OCI-LY1 (cell line): ENCODE data around the gene DGKG.

ENCODE experiments used
- H2AFZ ChIP-seq: fragments of 200-600 bp; sonication (generic), shearing (Covaris generic); 2 replicates; pipeline ENCODE4 v1.6.0; 2014; ENCODE audit warnings: antibody characterized with exemption, mild to moderate bottlenecking, low read length
- H3F3A ChIP-seq: fragments of 200-600 bp; sonication (generic), shearing (Covaris generic); 2 replicates; pipeline ENCODE4 v1.6.0; 2014; ENCODE audit warnings: mild to moderate bottlenecking, antibody characterized with exemption, low read length, moderate library complexity; ENCODE audit not compliant: insufficient read depth
- H3K27ac ChIP-seq: fragments of 200-600 bp; sonication (generic); 2 replicates; pipeline ENCODE4 v1.5.1; 2014; ENCODE audit warnings: low read length, mixed run types, mild to moderate bottlenecking, low read depth; ENCODE audit not compliant: poor library complexity, severe bottlenecking
- H3K27me3 ChIP-seq: fragments of 200-600 bp; sonication (generic); 2 replicates; pipeline ENCODE4 v1.6.0; 2014; ENCODE audit warnings: antibody characterized with exemption, mild to moderate bottlenecking, low read length, moderate library complexity; ENCODE audit not compliant: insufficient read depth
- H3K36me3 ChIP-seq: fragments of 200-600 bp; sonication (generic); 2 replicates; pipeline ENCODE4 v1.6.1; 2014; ENCODE audit warnings: mild to moderate bottlenecking, antibody characterized with exemption, low read length, moderate library complexity, mixed read lengths; ENCODE audit not compliant: insufficient read depth
- H3K4me1 ChIP-seq: fragments of 200-600 bp; sonication (generic); 2 replicates; pipeline ENCODE4 v1.5.1; 2014; ENCODE audit warnings: mild to moderate bottlenecking, low read length, moderate library complexity; ENCODE audit not compliant: insufficient read depth, severe bottlenecking
- H3K4me2 ChIP-seq: fragments of 200-600 bp; sonication (generic), shearing (Covaris generic); 2 replicates; pipeline ENCODE4 v1.6.1; 2014; ENCODE audit warnings: low read length
- H3K4me3 ChIP-seq: fragments of 200-600 bp; sonication (generic); 2 replicates; pipeline ENCODE4 v1.5.1; 2014; ENCODE audit warnings: low read length, low read depth, mild to moderate bottlenecking, mixed read lengths; ENCODE audit not compliant: poor library complexity, severe bottlenecking
- H3K79me2 ChIP-seq: fragments of 200-600 bp; shearing (Covaris generic); 2 replicates; pipeline ENCODE4 v1.6.1; 2016; ENCODE audit warnings: mixed run types, low read length, mixed read lengths; ENCODE audit not compliant: insufficient read depth
- H3K9ac ChIP-seq: fragments of 200-600 bp; sonication (generic), shearing (Covaris generic); 2 replicates; pipeline ENCODE4 v1.6.1; 2014; ENCODE audit warnings: mild to moderate bottlenecking, low read length, mixed read lengths
- H3K9me2 ChIP-seq: fragments of 200-600 bp; sonication (generic), shearing (Covaris generic); 2 replicates; pipeline ENCODE4 v1.6.1; 2014; ENCODE audit warnings: low read depth, mild to moderate bottlenecking, low read length, mixed read lengths
- H3K9me3 ChIP-seq: fragments of 200-600 bp; shearing (Covaris generic); 2 replicates; pipeline ENCODE4 v1.6.1; 2014; ENCODE audit warnings: low read length, mixed read lengths
- H4K20me1 ChIP-seq: fragments of 200-600 bp; sonication (generic), shearing (Covaris generic); 2 replicates; pipeline ENCODE4 v1.6.0; 2016; ENCODE audit warnings: mild to moderate bottlenecking, low read length; ENCODE audit not compliant: insufficient read depth
- CTCF ChIP-seq: fragments of 200-600 bp; sonication (generic), shearing (Covaris generic); IDR thresholded peaks from 2 replicates; pipeline ENCODE4 v1.5.1; 2017; ENCODE audit warnings: mild to moderate bottlenecking, antibody characterized with exemption, low read length, moderate library complexity, mixed read lengths
- EZH2 ChIP-seq: fragments of 200-600 bp; sonication (generic), shearing (Covaris generic); IDR thresholded peaks from 2 replicates; pipeline ENCODE4 v1.8.0; 2017; ENCODE audit warnings: borderline replicate concordance, mixed run types, mild to moderate bottlenecking, antibody characterized with exemption, low read length, moderate library complexity, mixed read lengths

Gene DGKG

DNA sequence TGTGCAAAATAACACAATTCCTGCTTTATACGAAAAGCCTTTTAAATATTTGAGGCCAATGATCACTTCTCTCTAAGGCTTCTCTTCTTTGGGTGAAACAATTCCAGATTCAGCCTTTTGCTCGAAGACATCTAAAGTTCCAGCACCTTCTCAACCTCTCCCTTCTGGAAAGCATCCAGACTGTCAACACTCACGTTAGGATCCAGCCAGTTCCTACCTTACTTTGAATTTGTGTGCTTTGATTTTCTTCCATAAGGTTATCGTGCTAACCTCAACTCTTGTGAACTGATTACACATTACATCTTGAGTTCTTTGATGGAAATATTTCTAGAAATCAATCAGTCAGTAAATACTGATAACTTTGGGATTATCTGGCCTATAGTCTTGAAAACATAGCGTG is 127.9 kb downstream of the DGKG start:
- H3K9me3 ChIP-seq = no peaks in the 10 kb centered on the region
- no peaks in the 10 kb centered on the region for H3K9me2 ChIP-seq
- no peaks in the 10 kb centered on the region for H3F3A ChIP-seq
- H3K79me2 ChIP-seq = no peaks in the 10 kb centered on the region
- no peak overlapping the region for H3K4me2 ChIP-seq
- H3K27ac ChIP-seq = no peak overlapping the region
- no peaks in the 10 kb centered on the region for H3K36me3 ChIP-seq
- H4K20me1 ChIP-seq = no peaks in the 10 kb centered on the region
- TF ChIP-seq EZH2 = no peak
- TF ChIP-seq CTCF = no peak
- H3K4me3 ChIP-seq = no peak overlapping the region
- no peaks in the 10 kb centered on the region for H3K27me3 ChIP-seq
- no peak overlapping the region for H3K9ac ChIP-seq
- no peaks in the 10 kb centered on the region for H3K4me1 ChIP-seq
- no peak overlapping the region for H2AFZ ChIP-seq

GRCh38 chr3:186226482-186226881 is 135.6 kb downstream of the DGKG start:
- Histone ChIP-seq H3K36me3 (no peaks in the 10 kb centered on the region), H3K4me2 (no peak overlapping the region), H3F3A (no peaks in the 10 kb centered on the region), H2AFZ (no peak overlapping the region), H3K9me3 (no peaks in the 10 kb centered on the region), H3K27ac (no peak overlapping the region), H3K79me2 (no peaks in the 10 kb centered on the region), H3K9ac (no peak overlapping the region), H3K4me1 (no peaks in the 10 kb centered on the region), H3K9me2 (no peaks in the 10 kb centered on the region), H3K4me3 (no peak overlapping the region), H4K20me1 (no peaks in the 10 kb centered on the region), H3K27me3 (no peaks in the 10 kb centered on the region; the same call in 1 of the 2 replicates)
- TF ChIP-seq EZH2 (no peak), CTCF (no peak)

DNA sequence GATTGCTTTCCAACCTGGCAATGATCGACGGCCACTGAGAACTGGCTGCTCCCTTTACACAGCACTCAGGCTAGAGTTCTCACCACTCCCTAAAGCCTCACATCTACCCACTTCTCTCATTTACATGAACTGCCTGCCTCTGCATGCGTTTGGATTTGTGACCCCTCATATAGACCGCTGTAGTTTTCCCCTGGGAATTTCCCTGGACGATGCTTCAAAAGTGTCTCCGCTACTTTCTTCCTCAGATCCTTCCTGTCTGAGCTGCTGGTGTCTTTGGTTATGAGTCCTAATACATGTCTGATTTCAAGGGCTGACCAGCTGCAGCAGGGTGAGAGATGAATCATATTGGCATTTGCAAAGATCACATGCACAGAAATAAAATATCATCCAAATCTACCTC is 136.4 kb downstream of the DGKG start:
- no peaks in the 10 kb centered on the region; the same call in 1 of the 2 replicates for H3K27me3 ChIP-seq
- H3K79me2 ChIP-seq = no peaks in the 10 kb centered on the region
- no peaks in the 10 kb centered on the region for H3K9me3 ChIP-seq
- H3K4me2 ChIP-seq = no peak overlapping the region
- H3K4me3 ChIP-seq = no peak overlapping the region
- H3K9ac ChIP-seq = no peak overlapping the region
- no peaks in the 10 kb centered on the region for H3F3A ChIP-seq
- H4K20me1 ChIP-seq = no peaks in the 10 kb centered on the region
- H3K4me1 ChIP-seq = no peaks in the 10 kb centered on the region
- no peak overlapping the region for H3K27ac ChIP-seq
- no peak overlapping the region for H2AFZ ChIP-seq
- no peaks in the 10 kb centered on the region for H3K9me2 ChIP-seq
- H3K36me3 ChIP-seq = no peaks in the 10 kb centered on the region
- TF ChIP-seq EZH2 = no peak
- TF ChIP-seq CTCF = no peak
